HCT116 (cell line): ENCODE measurements around the gene PPIL6. TPM values are rescaled to one million over a fixed set of nuclear protein-coding genes. Genes with fewer than 3 reads are reported as not detected.

Experiments
- ATAC-seq: fragments of 200-7000 bp; cut with Tn5 transposase; 2 replicates; pipeline ENCODE4 v1.9.1; 2020; ENCODE audit warnings: mild to moderate bottlenecking, moderate library complexity
- BruUV-seq: library from RNA; stranded (reverse); fragments of 400-500 nt; replicated peaks from 2 replicates; lab custom pipeline; 2021; lab: Mats Ljungman, UMichigan
- CTCF ChIA-PET: fragments of 300-600 bp; sonication (Branson Sonifier 250); formaldehyde crosslinking; loops from one replicate; lab custom pipeline; 2021; ENCODE audit warnings: antibody characterized with exemption; lab: Charles Lee
- POLR2A ChIA-PET: fragments of 300-600, 350-600 bp; sonication (Branson Sonifier 250); formaldehyde crosslinking; loops from one replicate; lab custom pipeline; 2021; ENCODE audit warnings: antibody characterized with exemption; lab: Charles Lee
- RAD21 ChIA-PET, 2 experiments: fragments of 300-600 bp; sonication (Branson Sonifier 250); formaldehyde crosslinking; loops; one replicate each; lab custom pipeline; 2023; ENCODE audit warnings: low total read pairs in 2 of 2; ENCODE audit not compliant: uncharacterized antibody in 2 of 2, unreplicated experiment in 2 of 2, low non-redundant PET in 1 of 2; lab: Charles Lee
- DNase-seq: peaks from one replicate; pipeline ENCODE4 v3.0.0-alpha.2; 2010; ENCODE audit warnings: low read depth, low spot score
- H2AFZ ChIP-seq: fragments of 200-600 bp; shearing (Covaris generic), sonication (generic); 2 replicates; pipeline ENCODE4 v1.6.1; 2017; ENCODE audit warnings: low read depth, mixed run types, mixed read lengths, antibody characterized with exemption, low read length; ENCODE audit not compliant: poor library complexity, severe bottlenecking
- H3K27ac ChIP-seq: 2 replicates; pipeline ENCODE4 v1.5.1; 2012; ENCODE audit warnings: low read depth, low read length
- H3K27me3 ChIP-seq: fragments of 200-600 bp; sonication (generic); 2 replicates; pipeline ENCODE4 v1.6.1; 2016; ENCODE audit warnings: mixed run types, low read length, mixed read lengths; ENCODE audit not compliant: insufficient read depth
- H3K36me3 ChIP-seq, 2 experiments: fragments of 200-500 bp in 1 of 2; fragments of 200-600 bp in 1 of 2; sonication (Bioruptor generic) in 1 of 2; sonication (generic) in 1 of 2; 2 replicates each; pipeline versions ENCODE4 v1.5.1 to v1.6.1; 2014 to 2016; ENCODE audit warnings: low read length in 2 of 2, inconsistent platforms in 1 of 2, mixed read lengths in 1 of 2, mixed run types in 1 of 2; ENCODE audit not compliant: insufficient read depth in 2 of 2, control insufficient read depth in 1 of 2
- H3K4me1 ChIP-seq, 2 experiments: fragments of 200-600 bp in 1 of 2; sonication (generic) in 1 of 2; 2 replicates each; pipeline versions ENCODE4 v1.5.1 to v1.6.1; 2012 to 2017; ENCODE audit warnings: low read length in 2 of 2, inconsistent platforms in 1 of 2, mild to moderate bottlenecking in 1 of 2, mixed read lengths in 1 of 2, mixed run types in 1 of 2, moderate library complexity in 1 of 2; ENCODE audit not compliant: insufficient read depth in 2 of 2, control insufficient read depth in 1 of 2
- H3K4me2 ChIP-seq: fragments of 200-600 bp; sonication (generic); 2 replicates; pipeline ENCODE4 v1.6.1; 2017; ENCODE audit warnings: mixed run types, low read length, mixed read lengths
- H3K4me3 ChIP-seq, 2 experiments: fragments of 200-600 bp in 1 of 2; sonication (generic) in 1 of 2; replicated peaks in 1 of 2; 2 replicates each; pipeline ENCODE4 v1.5.1; 2011 to 2016; ENCODE audit warnings: low read length in 2 of 2, control low read depth in 1 of 2, low read depth in 1 of 2, mild to moderate bottlenecking in 1 of 2, mixed read lengths in 1 of 2, mixed run types in 1 of 2
- H3K79me2 ChIP-seq: fragments of 200-600 bp; sonication (generic); 2 replicates; pipeline ENCODE4 v1.6.1; 2017; ENCODE audit warnings: mild to moderate bottlenecking, mixed run types, low read length, moderate library complexity, mixed read lengths; ENCODE audit not compliant: insufficient read depth
- H3K9ac ChIP-seq: fragments of 200-600 bp; sonication (generic); 2 replicates; pipeline ENCODE4 v1.6.1; 2016; ENCODE audit warnings: low read length, mixed read lengths
- H3K9me2 ChIP-seq: fragments of 200-600 bp; sonication (generic), shearing (Covaris generic); 2 replicates; pipeline ENCODE4 v1.6.1; 2017; ENCODE audit warnings: mixed run types, mild to moderate bottlenecking, moderate library complexity; ENCODE audit not compliant: insufficient read depth
- H3K9me3 ChIP-seq, 2 experiments: fragments of 200-500 bp in 1 of 2; fragments of 200-600 bp in 1 of 2; sonication (Bioruptor generic) in 1 of 2; sonication (generic) in 1 of 2; 2 replicates each; pipeline ENCODE4 v1.6.1; 2014 to 2017; ENCODE audit warnings: low read length in 2 of 2, mixed read lengths in 2 of 2, inconsistent platforms in 1 of 2, low read depth in 1 of 2, mild to moderate bottlenecking in 1 of 2, mixed run types in 1 of 2, moderate library complexity in 1 of 2; ENCODE audit not compliant: control insufficient read depth in 1 of 2, insufficient read depth in 1 of 2
- H4K20me1 ChIP-seq: fragments of 200-600 bp; sonication (generic), shearing (Covaris generic); 2 replicates; pipeline ENCODE4 v1.6.1; 2017; ENCODE audit warnings: mixed run types, mild to moderate bottlenecking, moderate library complexity; ENCODE audit not compliant: insufficient read depth
- CBX3 ChIP-seq: IDR thresholded peaks from 2 replicates; pipeline ENCODE4 v1.6.1; 2012; ENCODE audit warnings: low read depth
- CEBPB ChIP-seq: IDR thresholded peaks from 2 replicates; pipeline ENCODE4 v1.6.1; 2012; ENCODE audit warnings: low read depth
- ELF1 ChIP-seq: IDR thresholded peaks from 2 replicates; pipeline ENCODE4 v1.6.1; 2012; ENCODE audit warnings: low read depth, borderline replicate concordance
- EZH2 ChIP-seq: fragments of 200-600 bp; sonication (generic); IDR thresholded peaks from 2 replicates; pipeline ENCODE4 v1.6.1; 2017; ENCODE audit warnings: antibody characterized with exemption, mixed run types
- EZH2phosphoT487 ChIP-seq: fragments of 200-600 bp; IDR thresholded peaks from 2 replicates; pipeline ENCODE4 v1.6.1; 2018; ENCODE audit warnings: antibody characterized with exemption, borderline replicate concordance
- FOSL1 ChIP-seq: IDR thresholded peaks from 2 replicates; pipeline ENCODE4 v1.6.1; 2012; ENCODE audit warnings: low read depth
- JUND ChIP-seq: IDR thresholded peaks from 2 replicates; pipeline ENCODE4 v1.6.1; 2012
- POLR2A ChIP-seq: IDR thresholded peaks from 2 replicates; pipeline ENCODE4 v1.7.0; 2011; ENCODE audit warnings: borderline replicate concordance; ENCODE audit not compliant: insufficient read depth, insufficient read length; ENCODE audit errors: extremely low read depth
- POLR2AphosphoS5 ChIP-seq: IDR thresholded peaks from 2 replicates; pipeline ENCODE4 v1.6.1; 2011; ENCODE audit warnings: mild to moderate bottlenecking, low read depth, low read length, moderate library complexity
- RAD21 ChIP-seq: IDR thresholded peaks from 2 replicates; pipeline ENCODE4 v1.6.1; 2012; ENCODE audit warnings: low read depth, mild to moderate bottlenecking
- SIN3A ChIP-seq: IDR thresholded peaks from 2 replicates; pipeline ENCODE4 v1.6.1; 2012; ENCODE audit warnings: low read depth
- SP1 ChIP-seq: IDR thresholded peaks from 2 replicates; pipeline ENCODE4 v1.6.1; 2012; ENCODE audit warnings: low read depth
- SRF ChIP-seq: IDR thresholded peaks from 2 replicates; pipeline ENCODE4 v1.6.1; 2012; ENCODE audit warnings: low read depth
- TCF7L2 ChIP-seq: IDR thresholded peaks from 2 replicates; pipeline ENCODE4 v1.7.0; 2011; ENCODE audit warnings: borderline replicate concordance, inconsistent platforms; ENCODE audit not compliant: insufficient read depth, insufficient read length; ENCODE audit errors: extremely low read depth
- ZFX ChIP-seq: fragments of 450-650 bp; IDR thresholded peaks from 2 replicates; pipeline ENCODE4 v1.6.1; 2017
- ZNF274 ChIP-seq: fragments of 200-500 bp; sonication (Bioruptor generic); IDR thresholded peaks from 2 replicates; pipeline ENCODE4 v1.6.1; 2014; ENCODE audit warnings: mild to moderate bottlenecking, low read depth, low read length, inconsistent platforms
- intact Hi-C: fragments of 100-400 bp; cut with micrococcal nuclease; formaldehyde crosslinking; loops from 2 replicates; pipeline ENCODE4 v1.10.0; 2022
- total RNA-seq: library from RNA; stranded (reverse); gene quantifications from one replicate; pipeline ENCODE4 v1.2.1, GENCODE V29; 2021; ENCODE audit not compliant: unreplicated experiment
- TF ChIP-seq, protein P1 (sequence below): IDR thresholded peaks from 2 replicates; pipeline ENCODE4 v1.6.1; 2012; ENCODE audit warnings: low read depth
- TF ChIP-seq, protein P2 (sequence below): IDR thresholded peaks from 2 replicates; pipeline ENCODE4 v1.6.1; 2012
- TF ChIP-seq, protein P3 (sequence below), 3 experiments: fragments of 200-600 bp in 1 of 3; sonication (generic) in 1 of 3; IDR thresholded peaks in 2 of 3; conservative IDR thresholded peaks in 1 of 3; 2 replicates each; pipeline ENCODE4 v1.5.1; 2012 to 2017; ENCODE audit warnings: low read depth in 2 of 3, low read length in 2 of 3, antibody characterized with exemption in 1 of 3, borderline replicate concordance in 1 of 3, control low read depth in 1 of 3, mild to moderate bottlenecking in 1 of 3, mixed read lengths in 1 of 3, mixed run types in 1 of 3, moderate library complexity in 1 of 3; ENCODE audit not compliant: insufficient read depth in 1 of 3

PPIL6 gene
- total RNA-seq, 1 experiment from 2014 or later = 3.3 TPM

DNA sequence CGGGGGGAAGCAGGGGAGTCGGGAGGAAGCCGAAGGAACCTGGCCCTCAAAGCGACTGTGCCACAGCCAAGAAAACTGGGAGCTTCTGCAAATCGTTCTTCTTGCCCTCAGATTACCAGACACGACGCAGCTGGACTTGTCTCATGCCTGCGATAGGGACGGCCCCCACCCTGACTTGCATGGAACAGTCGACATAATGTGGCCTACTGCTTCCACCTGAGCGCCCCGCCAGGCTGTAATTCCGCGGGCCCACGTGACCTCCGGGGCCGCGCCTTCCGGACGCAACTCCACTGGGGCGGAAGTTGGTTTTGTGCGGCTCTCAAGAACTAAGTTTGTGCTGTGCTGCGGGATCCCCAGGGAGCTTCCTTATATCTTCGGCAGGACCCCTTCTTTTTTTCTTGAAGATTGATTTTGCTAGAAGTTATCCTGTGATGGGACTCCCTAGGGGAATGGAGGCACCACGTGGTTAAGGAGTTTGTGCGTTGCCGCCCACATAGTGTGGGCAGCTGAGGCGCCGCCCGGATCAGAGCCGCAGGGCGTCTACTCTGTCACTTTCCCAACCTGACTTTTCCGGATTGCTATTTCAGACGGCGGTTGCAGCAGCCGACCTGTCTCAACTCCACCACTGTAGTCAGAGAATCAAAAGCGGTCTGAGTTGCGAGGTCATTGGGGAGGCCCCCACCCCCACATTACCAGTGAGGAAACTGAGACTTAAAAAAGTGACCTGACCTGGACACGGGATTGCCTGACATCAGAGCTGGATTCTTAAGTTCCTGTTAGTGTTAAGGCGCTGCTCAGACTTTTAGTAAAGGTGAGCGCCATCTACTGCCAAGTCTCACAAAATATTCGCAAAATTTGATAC lies 57.6 kb downstream of the PPIL6 start:
- peak overlapping the region; percentile 94 for H3K9ac ChIP-seq
- no peaks in the 10 kb centered on the region for H3K9me3 ChIP-seq
- POLR2A ChIA-PET = interaction anchor here (0.9 to 1.8 kb wide), 4 partner anchors 10 to 288 kb away, joined by 3 to 14 read pairs (median 5); partner anchors contain the start of gene SESN1
- no peaks in the 10 kb centered on the region for H3K27me3 ChIP-seq
- H3K4me1 ChIP-seq = peaks cover 4 to 27% of the 10 kb centered on the region in 2 experiments; a peak in 3 of 4 replicates
- H3K36me3 ChIP-seq = peaks cover 2 to 7% of the 10 kb centered on the region in 2 experiments; a peak in 2 of 4 replicates
- RAD21 ChIA-PET = interaction anchor here (0.9 to 2.1 kb wide), 3 partner anchors 195 to 199 kb away, joined by 3 to 16 read pairs (median 5); no protein-coding TSS in a partner anchor
- intact Hi-C loops = loop anchor here (1.0 to 5.0 kb wide), 3 partner anchors 195 to 821 kb away; partner anchors contain the start of genes CEP57L1, FOXO3 and SESN1
- peak overlapping the region; percentile 92 for H3K27ac ChIP-seq
- CTCF ChIA-PET = interaction anchor here (0.8 to 4.9 kb wide), 7 partner anchors 9 to 288 kb away, joined by 3 to 56 read pairs (median 4); partner anchors contain the start of gene SESN1
- peaks cover 44% of the 10 kb centered on the region for H3K79me2 ChIP-seq
- H3K9me2 ChIP-seq = no peaks in the 10 kb centered on the region
- TSS peak; percentile 91 for BruUV-seq
- DNase-seq (peak; percentile 89), ATAC-seq (peak; percentile 84)
- H3K4me3 ChIP-seq = peak overlapping the region; percentile 75 to 80
- H3K4me2 ChIP-seq = peak overlapping the region; percentile 94
- H2AFZ ChIP-seq = peak overlapping the region; percentile 51
- H4K20me1 ChIP-seq = 0 out of 2 replicates have a peak, but pooled peaks cover 17% of the 10 kb centered on the region
- TF ChIP-seq TCF7L2 = no peak
- no peak; the same call in 1 of the 2 replicates for TF ChIP-seq CEBPB
- peak; percentile 88 for TF ChIP-seq SIN3A
- no peak for TF ChIP-seq SRF
- TF ChIP-seq CBX3 = no peak; the same call in 1 of the 2 replicates
- peak; percentile 16 for TF ChIP-seq POLR2A
- no peak for TF ChIP-seq EZH2phosphoT487
- TF ChIP-seq RAD21 = peak; percentile 87
- TF ChIP-seq ZNF274 = no peak
- TF ChIP-seq SP1 = peak; percentile 79
- TF ChIP-seq, protein P1, sequence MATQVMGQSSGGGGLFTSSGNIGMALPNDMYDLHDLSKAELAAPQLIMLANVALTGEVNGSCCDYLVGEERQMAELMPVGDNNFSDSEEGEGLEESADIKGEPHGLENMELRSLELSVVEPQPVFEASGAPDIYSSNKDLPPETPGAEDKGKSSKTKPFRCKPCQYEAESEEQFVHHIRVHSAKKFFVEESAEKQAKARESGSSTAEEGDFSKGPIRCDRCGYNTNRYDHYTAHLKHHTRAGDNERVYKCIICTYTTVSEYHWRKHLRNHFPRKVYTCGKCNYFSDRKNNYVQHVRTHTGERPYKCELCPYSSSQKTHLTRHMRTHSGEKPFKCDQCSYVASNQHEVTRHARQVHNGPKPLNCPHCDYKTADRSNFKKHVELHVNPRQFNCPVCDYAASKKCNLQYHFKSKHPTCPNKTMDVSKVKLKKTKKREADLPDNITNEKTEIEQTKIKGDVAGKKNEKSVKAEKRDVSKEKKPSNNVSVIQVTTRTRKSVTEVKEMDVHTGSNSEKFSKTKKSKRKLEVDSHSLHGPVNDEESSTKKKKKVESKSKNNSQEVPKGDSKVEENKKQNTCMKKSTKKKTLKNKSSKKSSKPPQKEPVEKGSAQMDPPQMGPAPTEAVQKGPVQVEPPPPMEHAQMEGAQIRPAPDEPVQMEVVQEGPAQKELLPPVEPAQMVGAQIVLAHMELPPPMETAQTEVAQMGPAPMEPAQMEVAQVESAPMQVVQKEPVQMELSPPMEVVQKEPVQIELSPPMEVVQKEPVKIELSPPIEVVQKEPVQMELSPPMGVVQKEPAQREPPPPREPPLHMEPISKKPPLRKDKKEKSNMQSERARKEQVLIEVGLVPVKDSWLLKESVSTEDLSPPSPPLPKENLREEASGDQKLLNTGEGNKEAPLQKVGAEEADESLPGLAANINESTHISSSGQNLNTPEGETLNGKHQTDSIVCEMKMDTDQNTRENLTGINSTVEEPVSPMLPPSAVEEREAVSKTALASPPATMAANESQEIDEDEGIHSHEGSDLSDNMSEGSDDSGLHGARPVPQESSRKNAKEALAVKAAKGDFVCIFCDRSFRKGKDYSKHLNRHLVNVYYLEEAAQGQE = no peak
- peak; percentile 89 for TF ChIP-seq JUND
- TF ChIP-seq, protein P2, sequence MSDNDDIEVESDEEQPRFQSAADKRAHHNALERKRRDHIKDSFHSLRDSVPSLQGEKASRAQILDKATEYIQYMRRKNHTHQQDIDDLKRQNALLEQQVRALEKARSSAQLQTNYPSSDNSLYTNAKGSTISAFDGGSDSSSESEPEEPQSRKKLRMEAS = peak; percentile 89
- TF ChIP-seq, protein P3, sequence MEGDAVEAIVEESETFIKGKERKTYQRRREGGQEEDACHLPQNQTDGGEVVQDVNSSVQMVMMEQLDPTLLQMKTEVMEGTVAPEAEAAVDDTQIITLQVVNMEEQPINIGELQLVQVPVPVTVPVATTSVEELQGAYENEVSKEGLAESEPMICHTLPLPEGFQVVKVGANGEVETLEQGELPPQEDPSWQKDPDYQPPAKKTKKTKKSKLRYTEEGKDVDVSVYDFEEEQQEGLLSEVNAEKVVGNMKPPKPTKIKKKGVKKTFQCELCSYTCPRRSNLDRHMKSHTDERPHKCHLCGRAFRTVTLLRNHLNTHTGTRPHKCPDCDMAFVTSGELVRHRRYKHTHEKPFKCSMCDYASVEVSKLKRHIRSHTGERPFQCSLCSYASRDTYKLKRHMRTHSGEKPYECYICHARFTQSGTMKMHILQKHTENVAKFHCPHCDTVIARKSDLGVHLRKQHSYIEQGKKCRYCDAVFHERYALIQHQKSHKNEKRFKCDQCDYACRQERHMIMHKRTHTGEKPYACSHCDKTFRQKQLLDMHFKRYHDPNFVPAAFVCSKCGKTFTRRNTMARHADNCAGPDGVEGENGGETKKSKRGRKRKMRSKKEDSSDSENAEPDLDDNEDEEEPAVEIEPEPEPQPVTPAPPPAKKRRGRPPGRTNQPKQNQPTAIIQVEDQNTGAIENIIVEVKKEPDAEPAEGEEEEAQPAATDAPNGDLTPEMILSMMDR (IDR thresholded peaks at IDR 0.05 in 2 of 3, conservative IDR thresholded peaks at IDR 0.05 in 1 of 3; ENCODE audit: borderline replicate concordance in 1 of 3, insufficient read depth in 1 of 3, low read depth in 2 of 3, low read length in 2 of 3) = peak; percentile 53 to 79 (median 60); a peak in 5 of 6 replicates
- TF ChIP-seq FOSL1 = no peak
- no peak for TF ChIP-seq ZFX
- TF ChIP-seq EZH2 = no peak
- TF ChIP-seq POLR2AphosphoS5 = peak; percentile 46
- peak; percentile 64; the same call in 1 of the 2 replicates for TF ChIP-seq ELF1
